ENCODE data around the gene VWA7. TPM values are rescaled to one million over a fixed set of nuclear protein-coding genes. Genes with fewer than 3 reads are reported as not detected.

Gene VWA7, protein sequence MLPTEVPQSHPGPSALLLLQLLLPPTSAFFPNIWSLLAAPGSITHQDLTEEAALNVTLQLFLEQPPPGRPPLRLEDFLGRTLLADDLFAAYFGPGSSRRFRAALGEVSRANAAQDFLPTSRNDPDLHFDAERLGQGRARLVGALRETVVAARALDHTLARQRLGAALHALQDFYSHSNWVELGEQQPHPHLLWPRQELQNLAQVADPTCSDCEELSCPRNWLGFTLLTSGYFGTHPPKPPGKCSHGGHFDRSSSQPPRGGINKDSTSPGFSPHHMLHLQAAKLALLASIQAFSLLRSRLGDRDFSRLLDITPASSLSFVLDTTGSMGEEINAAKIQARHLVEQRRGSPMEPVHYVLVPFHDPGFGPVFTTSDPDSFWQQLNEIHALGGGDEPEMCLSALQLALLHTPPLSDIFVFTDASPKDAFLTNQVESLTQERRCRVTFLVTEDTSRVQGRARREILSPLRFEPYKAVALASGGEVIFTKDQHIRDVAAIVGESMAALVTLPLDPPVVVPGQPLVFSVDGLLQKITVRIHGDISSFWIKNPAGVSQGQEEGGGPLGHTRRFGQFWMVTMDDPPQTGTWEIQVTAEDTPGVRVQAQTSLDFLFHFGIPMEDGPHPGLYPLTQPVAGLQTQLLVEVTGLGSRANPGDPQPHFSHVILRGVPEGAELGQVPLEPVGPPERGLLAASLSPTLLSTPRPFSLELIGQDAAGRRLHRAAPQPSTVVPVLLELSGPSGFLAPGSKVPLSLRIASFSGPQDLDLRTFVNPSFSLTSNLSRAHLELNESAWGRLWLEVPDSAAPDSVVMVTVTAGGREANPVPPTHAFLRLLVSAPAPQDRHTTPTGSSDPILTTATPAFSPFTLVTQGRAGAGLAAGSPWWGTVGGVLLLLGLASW
- 0.81 and 9.8 TPM in 2 replicates for total RNA-seq

DNA sequence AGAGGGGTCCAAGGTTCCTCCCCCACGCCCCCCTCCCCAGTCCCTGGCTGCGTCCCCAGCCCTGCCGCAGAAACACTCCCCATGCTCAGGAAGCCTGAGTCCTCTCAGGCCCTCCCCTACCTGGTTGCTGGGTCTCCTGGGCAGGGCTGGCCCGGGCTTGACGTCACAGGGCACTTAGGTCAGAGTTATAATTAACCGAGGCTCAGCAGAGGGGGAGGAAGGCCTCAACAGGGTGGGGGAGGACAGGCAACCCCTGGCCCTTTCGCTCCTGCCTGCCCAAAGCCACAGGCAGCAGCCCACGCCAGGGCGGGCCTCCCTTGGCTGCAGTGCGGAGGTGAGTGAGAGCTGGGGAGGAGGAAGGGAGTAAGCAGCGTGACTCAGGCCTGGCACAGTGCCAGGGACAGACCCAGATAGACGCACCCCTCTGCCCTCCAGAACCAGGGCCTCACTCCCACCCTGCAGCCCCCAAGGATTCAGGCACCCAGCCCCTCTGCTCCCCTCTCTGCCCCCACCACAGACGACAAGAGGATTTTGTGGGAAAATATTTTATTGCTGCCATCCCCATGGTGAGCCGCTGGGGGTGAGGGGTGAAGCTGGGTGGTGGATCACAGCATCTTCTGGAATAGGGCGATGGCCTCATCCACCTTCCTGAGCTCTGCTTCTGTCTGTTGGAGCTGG is at the start of gene VWA7:
Gene VWA7 (minus strand): TSS at position 340 of the 678 bp plus-strand sequence. CDS start 549 bp downstream, outside the sequence.

DNA sequence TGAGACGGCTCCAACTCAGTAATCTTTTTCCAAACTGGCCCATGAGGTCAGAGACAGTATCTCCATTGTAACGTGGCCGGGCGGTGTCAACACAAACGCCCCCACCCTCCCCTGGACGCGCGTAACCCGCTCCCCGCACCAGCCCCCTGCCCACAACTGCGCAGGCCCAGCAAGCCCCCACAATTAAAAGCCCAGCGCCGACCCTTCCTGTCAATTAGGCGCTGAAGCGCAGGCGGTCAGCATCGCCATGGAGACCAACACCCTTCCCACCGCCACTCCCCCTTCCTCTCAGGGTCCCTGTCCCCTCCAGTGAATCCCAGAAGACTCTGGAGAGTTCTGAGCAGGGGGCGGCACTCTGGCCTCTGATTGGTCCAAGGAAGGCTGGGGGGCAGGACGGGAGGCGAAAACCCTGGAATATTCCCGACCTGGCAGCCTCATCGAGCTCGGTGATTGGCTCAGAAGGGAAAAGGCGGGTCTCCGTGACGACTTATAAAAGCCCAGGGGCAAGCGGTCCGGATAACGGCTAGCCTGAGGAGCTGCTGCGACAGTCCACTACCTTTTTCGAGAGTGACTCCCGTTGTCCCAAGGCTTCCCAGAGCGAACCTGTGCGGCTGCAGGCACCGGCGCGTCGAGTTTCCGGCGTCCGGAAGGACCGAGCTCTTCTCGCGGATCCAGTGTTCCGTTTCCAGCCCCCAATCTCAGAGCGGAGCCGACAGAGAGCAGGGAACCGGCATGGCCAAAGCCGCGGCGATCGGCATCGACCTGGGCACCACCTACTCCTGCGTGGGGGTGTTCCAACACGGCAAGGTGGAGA is 38.1 kb upstream of the VWA7 start, which contains the start of the genes HSPA1A and HSPA1L:
Gene HSPA1A (plus strand): TSS at position 519 of the 814 bp plus-strand sequence. CDS start 214 bp downstream, at position 733.
Gene HSPA1L (minus strand): TSS at position 259 of the 814 bp plus-strand sequence. CDS start 3,311 bp downstream, outside the sequence.

DNA sequence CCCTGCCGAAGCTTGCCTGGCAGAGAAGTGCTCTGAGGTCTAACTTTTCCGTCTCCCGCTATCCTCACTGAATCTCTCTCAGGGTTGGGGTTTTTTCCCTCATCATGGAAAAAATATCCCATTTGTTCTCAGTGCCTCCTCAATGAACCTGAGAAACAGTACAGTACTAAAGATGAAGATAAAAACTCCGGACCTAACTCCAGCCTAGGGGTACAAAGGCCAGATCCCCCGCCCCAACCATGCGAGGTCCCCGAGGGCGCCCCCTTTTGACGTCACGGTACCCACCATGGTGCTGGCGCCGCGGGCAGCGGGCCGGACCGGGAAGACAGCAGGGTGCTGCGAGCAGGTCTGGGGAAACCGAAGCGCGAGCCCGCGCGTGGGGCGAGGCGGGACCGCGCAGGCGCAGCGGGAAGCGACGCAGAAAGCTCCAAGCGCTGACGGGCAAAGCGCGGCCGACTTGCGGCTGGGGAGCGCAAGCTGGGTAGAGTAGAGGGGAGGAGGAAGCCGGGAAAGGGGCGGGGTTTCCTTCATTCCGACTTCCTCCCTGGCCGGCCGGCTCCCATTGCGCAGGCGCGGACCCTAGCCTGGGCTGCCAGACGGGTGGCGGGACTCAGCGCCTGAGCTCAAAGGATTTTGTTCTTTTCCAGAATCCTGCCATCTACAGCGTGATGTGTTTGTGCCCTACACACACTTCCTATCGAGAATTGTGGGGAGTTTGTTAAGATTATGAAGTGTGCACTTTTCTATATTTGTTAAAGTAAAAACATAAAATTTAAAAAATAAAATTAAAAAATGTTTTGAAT is 29.5 kb upstream of the VWA7 start, which contains the start of gene LSM2:
Gene LSM2 (minus strand): TSS at position 497 of the 803 bp plus-strand sequence. CDS start 209 bp downstream, at position 288.

DNA sequence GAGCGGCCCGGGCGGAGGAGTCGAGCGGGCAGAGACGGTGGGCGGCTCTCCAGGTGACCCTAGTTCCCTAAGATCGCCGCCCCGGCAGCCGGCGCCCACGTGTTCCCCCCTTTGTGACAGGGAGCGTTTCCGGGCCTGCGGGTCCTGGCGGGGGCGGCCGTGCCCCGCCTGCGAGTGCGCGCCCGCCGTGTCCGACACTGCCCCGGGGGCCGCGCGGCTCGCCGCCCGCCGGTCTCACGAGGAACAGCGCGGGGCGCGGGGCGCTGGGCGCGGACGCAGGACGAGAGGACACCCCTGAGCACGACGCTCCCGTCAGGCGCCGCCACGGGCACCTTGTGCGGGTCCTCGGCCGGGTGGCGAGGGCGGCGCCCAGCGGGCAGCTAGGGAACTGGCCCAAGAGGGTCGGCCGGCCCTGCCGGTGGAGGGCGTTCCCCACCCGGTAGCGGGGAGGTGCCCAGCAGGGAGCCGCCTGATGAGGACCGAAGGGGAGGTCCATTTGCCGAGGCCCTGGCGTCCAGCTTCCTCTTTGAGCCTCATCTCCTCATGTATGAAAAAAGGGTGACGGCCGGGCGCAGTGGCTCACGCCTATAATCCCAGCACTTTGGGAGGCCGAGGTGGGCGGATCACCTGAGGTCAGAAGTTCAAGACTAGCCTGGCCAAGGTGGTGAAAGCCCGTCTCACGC is 18.6 kb upstream of the VWA7 start, which contains the start of gene VARS1:
Gene VARS1 (minus strand): TSS at position 137 of the 683 bp plus-strand sequence. CDS start 535 bp downstream, outside the sequence.

DNA sequence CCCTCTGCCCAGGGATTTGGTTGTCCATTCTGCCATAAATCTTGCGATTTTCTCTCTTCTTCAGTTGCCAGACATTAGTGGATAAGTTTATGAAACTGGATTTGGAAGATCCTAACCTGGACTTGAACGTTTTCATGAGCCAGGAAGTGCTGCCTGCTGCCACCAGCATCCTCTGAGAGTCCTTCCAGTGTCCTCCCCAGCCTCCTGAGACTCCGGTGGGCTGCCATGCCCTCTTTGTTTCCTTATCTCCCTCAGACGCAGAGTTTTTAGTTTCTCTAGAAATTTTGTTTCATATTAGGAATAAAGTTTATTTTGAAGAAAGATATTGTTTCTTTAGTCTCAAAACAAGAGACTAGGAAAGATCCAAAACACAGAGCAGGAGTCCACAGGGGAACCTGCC is 14.8 kb downstream of the VWA7 start, which contains the start of gene SAPCD1:
Gene SAPCD1 (plus strand): TSS at position 301 of the 400 bp plus-strand sequence. CDS start 399 bp downstream, outside the sequence.

DNA sequence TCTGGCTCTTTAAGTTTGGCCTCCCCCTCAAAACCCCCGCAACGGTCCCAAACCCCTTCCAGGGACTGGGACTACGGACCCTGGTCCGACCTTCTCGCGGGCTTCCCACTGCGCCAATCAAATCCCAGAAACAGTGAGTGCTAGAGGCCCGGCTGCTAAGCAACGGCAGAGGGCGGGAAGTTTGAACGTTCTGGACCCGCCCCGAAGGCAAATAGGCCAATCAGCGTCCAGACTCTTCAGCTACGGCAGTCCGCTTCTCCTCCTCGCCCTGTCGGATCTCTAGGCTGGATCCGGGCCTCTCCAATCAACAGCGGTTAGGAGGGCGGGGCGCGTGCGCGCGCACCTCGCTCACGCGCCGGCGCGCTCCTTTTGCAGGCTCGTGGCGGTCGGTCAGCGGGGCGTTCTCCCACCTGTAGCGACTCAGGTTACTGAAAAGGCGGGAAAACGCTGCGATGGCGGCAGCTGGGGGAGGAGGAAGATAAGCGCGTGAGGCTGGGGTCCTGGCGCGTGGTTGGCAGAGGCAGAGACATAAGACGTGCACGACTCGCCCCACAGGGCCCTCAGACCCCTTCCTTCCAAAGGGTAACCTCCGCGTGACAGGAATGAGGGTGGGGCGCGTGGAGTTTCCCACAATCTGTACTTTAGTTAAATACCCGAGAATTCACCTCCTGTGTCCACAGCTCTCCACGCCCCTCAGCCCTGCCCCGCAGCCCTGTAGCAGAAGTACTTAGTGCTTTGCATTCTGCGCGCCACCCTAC is 37.3 kb downstream of the VWA7 start, which contains the start of gene MSH5:
Gene MSH5 (plus strand): TSS at position 367 of the 758 bp plus-strand sequence. CDS start 462 bp downstream, outside the sequence.

DNA sequence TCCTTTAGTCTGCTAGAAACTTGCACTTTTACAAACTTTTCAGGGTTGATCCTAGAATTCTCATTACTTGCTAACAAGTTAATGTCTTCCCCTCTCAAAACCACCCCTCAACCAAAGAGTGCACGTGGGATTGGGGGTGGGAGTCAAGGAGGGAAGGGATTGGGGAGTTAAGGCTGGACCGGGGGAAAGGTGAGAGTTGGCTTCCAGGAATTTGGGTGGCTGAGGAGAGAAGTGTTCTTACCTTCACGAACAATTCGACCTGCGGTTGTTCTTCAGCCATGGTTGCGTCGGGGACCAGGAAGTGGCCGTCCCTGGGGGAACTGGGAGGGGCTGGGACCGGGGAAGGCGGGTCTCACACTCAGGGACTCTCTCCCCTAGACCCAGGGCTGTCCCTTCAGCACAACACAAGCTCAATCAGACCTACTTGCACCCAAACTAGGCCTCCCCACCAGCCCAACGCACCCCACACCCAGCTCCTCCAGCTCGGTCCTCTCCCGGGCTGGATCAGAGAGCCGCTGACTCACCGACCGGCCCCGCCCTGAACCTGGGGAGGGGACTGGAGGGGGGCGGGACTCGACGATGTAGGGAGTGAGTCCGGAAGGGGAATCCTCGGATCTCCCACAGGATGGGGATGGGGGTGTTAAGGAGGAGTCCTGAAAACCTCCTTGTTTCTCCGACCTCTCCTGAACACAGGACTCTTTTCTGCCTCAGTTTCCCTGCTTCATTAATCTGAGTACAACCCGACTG is 40.9 kb downstream of the VWA7 start, which contains the start of gene CLIC1:
Gene CLIC1 (minus strand): TSS at position 510 of the 747 bp plus-strand sequence. CDS start 230 bp downstream, at position 280.

DNA sequence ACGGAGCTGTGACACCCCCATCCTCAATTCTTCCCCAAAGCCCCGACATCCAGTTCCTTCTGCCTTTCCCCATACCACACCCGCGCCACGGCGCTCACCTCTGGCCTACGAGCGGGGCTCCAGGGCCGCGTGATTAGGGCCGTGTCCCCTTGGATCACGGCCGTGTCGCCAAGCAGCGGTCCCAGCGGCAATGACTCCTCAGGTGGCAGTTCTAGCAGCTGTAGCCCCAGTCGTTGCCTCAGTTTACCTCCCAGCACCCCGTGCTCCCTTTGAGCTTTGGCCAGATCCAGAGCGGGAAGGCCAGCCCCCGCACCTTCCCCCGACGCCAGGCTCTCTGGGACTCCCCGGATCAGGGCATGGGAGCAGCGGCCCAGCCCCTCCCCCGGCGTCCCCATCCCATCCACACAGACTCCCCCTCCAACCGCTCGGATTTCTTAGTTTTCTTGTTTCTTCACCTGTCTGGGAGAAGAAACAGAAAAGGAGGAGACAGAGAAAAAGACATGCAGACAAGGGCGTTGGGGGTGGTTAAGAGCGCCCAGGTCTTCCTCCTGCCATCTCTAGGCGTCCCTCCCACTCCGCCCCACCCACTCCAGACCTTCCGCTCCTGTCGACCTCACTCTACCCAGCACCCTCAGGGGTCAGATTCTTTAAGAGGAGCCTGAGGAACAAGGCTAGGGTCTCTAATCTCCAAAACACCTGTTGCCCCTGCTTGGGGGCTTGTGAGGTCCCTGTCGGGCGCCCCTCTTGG is 48.2 kb downstream of the VWA7 start, which contains the start of gene DDAH2:
Gene DDAH2 (minus strand): TSS at position 533 of the 748 bp plus-strand sequence. CDS start 138 bp downstream, at position 395.

DNA sequence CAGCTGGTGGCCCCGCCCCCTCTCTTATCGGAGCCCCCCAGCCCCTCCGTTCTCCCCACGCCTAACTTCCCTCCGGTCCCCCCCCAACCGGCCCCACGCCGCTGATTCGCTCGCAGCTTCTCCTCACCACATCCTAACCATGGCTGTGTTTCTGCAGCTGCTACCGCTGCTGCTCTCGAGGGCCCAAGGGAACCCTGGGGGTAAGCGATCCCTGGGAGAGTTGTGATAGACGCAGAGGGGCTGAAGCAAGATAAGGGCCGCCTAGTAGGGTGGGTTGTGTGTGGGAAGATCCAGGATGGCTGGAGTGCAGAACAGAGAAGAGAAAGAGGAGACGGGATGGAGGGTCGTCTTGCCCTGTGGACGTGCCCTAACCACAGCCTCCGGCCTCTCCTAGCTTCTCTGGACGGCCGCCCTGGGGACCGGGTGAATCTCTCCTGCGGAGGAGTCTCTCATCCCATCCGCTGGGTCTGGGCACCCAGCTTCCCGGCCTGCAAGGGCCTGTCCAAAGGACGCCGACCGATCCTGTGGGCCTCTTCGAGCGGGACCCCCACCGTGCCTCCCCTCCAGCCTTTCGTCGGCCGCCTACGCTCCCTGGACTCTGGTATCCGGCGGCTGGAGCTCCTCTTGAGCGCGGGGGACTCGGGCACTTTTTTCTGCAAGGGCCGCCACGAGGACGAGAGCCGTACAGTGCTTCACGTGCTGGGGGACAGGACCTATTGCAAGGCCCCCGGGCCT is 53.7 kb downstream of the VWA7 start, which contains the start of gene MPIG6B:
Gene MPIG6B (plus strand): TSS at position 129 of the 735 bp plus-strand sequence. CDS start 11 bp downstream, at position 140.

DNA sequence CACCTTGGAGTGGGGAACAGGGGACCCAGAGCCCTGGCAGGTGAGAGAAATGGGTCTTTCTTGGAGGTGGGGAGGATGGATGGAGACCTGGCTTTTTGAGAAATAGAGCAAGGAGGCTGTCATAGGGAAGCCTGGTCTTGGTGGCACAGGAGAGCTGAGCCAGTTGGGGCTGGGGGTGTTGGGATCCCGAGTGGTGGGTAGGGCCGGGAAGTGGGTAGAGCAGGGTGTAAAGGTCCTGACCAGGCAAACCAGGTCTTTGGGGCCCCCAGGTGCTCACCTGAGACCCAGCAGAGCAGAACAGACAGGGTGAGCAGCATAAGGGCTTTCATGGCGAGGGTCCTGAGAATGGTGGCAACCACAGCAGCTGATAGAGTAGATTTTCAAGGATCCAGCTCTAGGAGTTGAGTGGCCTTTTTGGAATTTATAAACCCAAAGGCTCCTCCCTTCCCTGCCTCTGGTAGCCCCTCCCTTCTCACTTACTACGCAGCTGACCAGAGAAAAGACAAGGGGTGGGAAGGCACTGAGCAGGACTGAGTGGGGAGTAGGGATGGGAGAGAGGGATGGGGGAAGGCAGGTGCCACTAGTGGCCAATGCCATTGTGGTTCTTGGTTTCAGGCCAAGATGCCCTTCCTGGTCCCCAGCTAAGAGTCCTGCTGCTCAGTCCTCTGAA is 55.6 kb downstream of the VWA7 start, which contains the start of gene LY6G6C:
Gene LY6G6C (minus strand): TSS at position 396 of the 670 bp plus-strand sequence. CDS start 67 bp downstream, at position 329.

Other genes with a start within 250 kb of the VWA7 start
- gene MCCD1, start 248.4 kb downstream of the VWA7 start, total RNA-seq = not detected in 2 replicates
- gene DDX39B, start 235.3 kb downstream of the VWA7 start, total RNA-seq = 416 and 449 TPM in 2 replicates
- gene ATP6V1G2, start 230.7 kb downstream of the VWA7 start, total RNA-seq = 0.63 and 0.98 TPM in 2 replicates
- gene NFKBIL1, start 229.7 kb downstream of the VWA7 start, total RNA-seq = 15.2 and 45.0 TPM in 2 replicates
- not detected in 2 replicates for gene LTA, start 205.0 kb downstream of the VWA7 start, total RNA-seq
- gene TNF, start 201.8 kb downstream of the VWA7 start, total RNA-seq = 1.3 and 5.7 TPM in 2 replicates
- 1.3 and 2.0 TPM in 2 replicates for gene LTB, start 194.9 kb downstream of the VWA7 start, total RNA-seq
- gene LST1, start 191.1 kb downstream of the VWA7 start, total RNA-seq = not detected in 2 replicates
- not detected in 2 replicates for gene NCR3, start 184.3 kb downstream of the VWA7 start, total RNA-seq
- gene AIF1, start 162.1 kb downstream of the VWA7 start, total RNA-seq = not detected in 2 replicates
- 145 and 181 TPM in 2 replicates for gene PRRC2A, start 156.6 kb downstream of the VWA7 start, total RNA-seq
- 343 and 397 TPM in 2 replicates for gene BAG6, start 124.7 kb downstream of the VWA7 start, total RNA-seq
- 2.8 and 5.2 TPM in 2 replicates for gene APOM, start 121.4 kb downstream of the VWA7 start, total RNA-seq
- 13.0 and 16.7 TPM in 2 replicates for gene C6orf47, start 116.5 kb downstream of the VWA7 start, total RNA-seq
- 10.1 and 12.8 TPM in 2 replicates for gene GPANK1, start 112.3 kb downstream of the VWA7 start, total RNA-seq
- gene CSNK2B, start 111.2 kb downstream of the VWA7 start, total RNA-seq = 302 and 333 TPM in 2 replicates
- 1.3 and 2.3 TPM in 2 replicates for gene LY6G5B, start 107.4 kb downstream of the VWA7 start, total RNA-seq
- 0.65 TPM in 1 of 2 replicates, not detected in the other for gene LY6G5C, start 96.3 kb downstream of the VWA7 start, total RNA-seq
- 31.6 and 46.3 TPM in 2 replicates for gene ABHD16A, start 74.0 kb downstream of the VWA7 start, total RNA-seq
- not detected in 2 replicates for gene LY6G6F, start 70.5 kb downstream of the VWA7 start, total RNA-seq
- not detected in 2 replicates for gene LY6G6D, start 62.0 kb downstream of the VWA7 start, total RNA-seq
- not detected in 2 replicates for gene LY6G6C, start 55.6 kb downstream of the VWA7 start, total RNA-seq
- gene MPIG6B, start 54.0 kb downstream of the VWA7 start, total RNA-seq = not detected in 2 replicates
- 38.1 and 92.2 TPM in 2 replicates for gene DDAH2, start 48.0 kb downstream of the VWA7 start, total RNA-seq
- gene CLIC1, start 40.8 kb downstream of the VWA7 start, total RNA-seq = 577 and 1,120 TPM in 2 replicates
- 9.3 and 17.6 TPM in 2 replicates for gene MSH5, start 37.3 kb downstream of the VWA7 start, total RNA-seq
- 1.0 and 5.7 TPM in 2 replicates for gene SAPCD1, start 14.7 kb downstream of the VWA7 start, total RNA-seq
- 85.2 and 165 TPM in 2 replicates for gene VARS1, start 18.4 kb upstream of the VWA7 start, total RNA-seq
- gene LSM2, start 29.6 kb upstream of the VWA7 start, total RNA-seq = 71.0 and 128 TPM in 2 replicates
- gene HSPA1L, start 38.0 kb upstream of the VWA7 start, total RNA-seq = 0.16 and 0.76 TPM in 2 replicates
- 55.9 and 60.6 TPM in 2 replicates for gene HSPA1A, start 38.2 kb upstream of the VWA7 start, total RNA-seq
- 78.6 and 83.3 TPM in 2 replicates for gene HSPA1B, start 50.4 kb upstream of the VWA7 start, total RNA-seq
- gene NEU1, start 85.5 kb upstream of the VWA7 start, total RNA-seq = 62.1 and 191 TPM in 2 replicates
- gene SLC44A4, start 101.7 kb upstream of the VWA7 start, total RNA-seq = 1.9 TPM in 1 of 2 replicates, not detected in the other
- gene EHMT2, start 120.4 kb upstream of the VWA7 start, total RNA-seq = 50.0 and 68.5 TPM in 2 replicates
- gene ZBTB12, start 124.8 kb upstream of the VWA7 start, total RNA-seq = 2.4 and 6.2 TPM in 2 replicates
- 0.49 and 2.5 TPM in 2 replicates for gene C2, start 150.4 kb upstream of the VWA7 start, total RNA-seq
- gene CFB, start 168.8 kb upstream of the VWA7 start, total RNA-seq = 0.33 and 3.7 TPM in 2 replicates
- 108 and 116 TPM in 2 replicates for gene NELFE, start 181.6 kb upstream of the VWA7 start, total RNA-seq
- gene SKIC2, start 181.8 kb upstream of the VWA7 start, total RNA-seq = 42.3 and 43.2 TPM in 2 replicates
- gene DXO, start 194.8 kb upstream of the VWA7 start, total RNA-seq = 21.5 and 27.3 TPM in 2 replicates
- gene C4A, start 204.7 kb upstream of the VWA7 start, total RNA-seq = 2.1 and 6.1 TPM in 2 replicates
- 0.49 and 11.0 TPM in 2 replicates for gene C4B, start 237.5 kb upstream of the VWA7 start, total RNA-seq